SK-N-SH (cell line): ENCODE results near the gene EPB41L4A.

Experiments used
- MEF2A ChIP-seq: IDR thresholded peaks from 2 replicates; pipeline ENCODE4 v1.4.0; 2012; ENCODE audit warnings: low read depth, borderline replicate concordance
- POLR2AphosphoS5 ChIP-seq: IDR thresholded peaks from 2 replicates; pipeline ENCODE4 v1.6.1; 2012; ENCODE audit warnings: low read depth, low read length
- TF ChIP-seq, protein P1 (sequence below): fragments of 200-600 bp; sonication (generic); IDR thresholded peaks from 2 replicates; pipeline ENCODE4 v1.6.1; 2017; ENCODE audit warnings: antibody characterized with exemption, mild to moderate bottlenecking, moderate library complexity
- TF ChIP-seq, protein P2 (sequence below): IDR thresholded peaks from 2 replicates; pipeline ENCODE4 v1.6.1; 2012; ENCODE audit warnings: mild to moderate bottlenecking, low read depth, low read length, moderate library complexity

DNA sequence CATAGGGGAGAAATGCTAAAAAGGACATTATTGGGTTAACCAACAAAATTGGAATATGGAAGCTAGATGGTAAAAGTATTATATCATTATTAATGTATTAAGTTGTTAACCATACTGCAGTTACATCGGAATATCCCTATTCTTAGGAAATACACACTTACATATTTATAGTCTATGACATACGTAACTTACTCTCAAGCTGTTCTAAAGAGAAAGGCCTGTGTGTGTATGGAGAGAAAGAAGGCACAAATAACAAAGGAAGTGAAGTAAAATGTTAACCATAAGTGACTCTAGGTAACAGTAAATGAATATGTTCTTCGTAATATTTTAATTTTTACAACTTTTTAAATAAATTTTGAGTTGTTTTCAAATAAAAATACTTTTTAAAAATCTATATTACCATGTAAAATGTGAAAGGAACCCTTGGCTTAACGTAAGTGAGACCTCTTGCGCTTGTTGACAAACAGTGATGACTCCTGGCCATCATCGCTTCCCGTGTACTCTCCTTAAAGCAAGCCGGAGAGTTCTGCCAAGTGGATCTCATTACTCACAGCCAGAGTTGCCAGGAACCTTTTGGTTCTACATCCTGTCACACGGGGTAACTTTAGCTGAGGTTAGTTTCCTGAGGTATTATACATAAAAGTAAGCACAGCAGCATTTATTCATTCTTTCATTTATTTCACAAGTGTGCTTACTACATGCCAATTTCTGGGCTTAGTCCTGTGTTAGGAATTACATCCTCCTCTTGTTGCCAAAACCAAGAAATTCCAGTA, 165.4 kb downstream of the EPB41L4A start:
- TF ChIP-seq, protein P1, sequence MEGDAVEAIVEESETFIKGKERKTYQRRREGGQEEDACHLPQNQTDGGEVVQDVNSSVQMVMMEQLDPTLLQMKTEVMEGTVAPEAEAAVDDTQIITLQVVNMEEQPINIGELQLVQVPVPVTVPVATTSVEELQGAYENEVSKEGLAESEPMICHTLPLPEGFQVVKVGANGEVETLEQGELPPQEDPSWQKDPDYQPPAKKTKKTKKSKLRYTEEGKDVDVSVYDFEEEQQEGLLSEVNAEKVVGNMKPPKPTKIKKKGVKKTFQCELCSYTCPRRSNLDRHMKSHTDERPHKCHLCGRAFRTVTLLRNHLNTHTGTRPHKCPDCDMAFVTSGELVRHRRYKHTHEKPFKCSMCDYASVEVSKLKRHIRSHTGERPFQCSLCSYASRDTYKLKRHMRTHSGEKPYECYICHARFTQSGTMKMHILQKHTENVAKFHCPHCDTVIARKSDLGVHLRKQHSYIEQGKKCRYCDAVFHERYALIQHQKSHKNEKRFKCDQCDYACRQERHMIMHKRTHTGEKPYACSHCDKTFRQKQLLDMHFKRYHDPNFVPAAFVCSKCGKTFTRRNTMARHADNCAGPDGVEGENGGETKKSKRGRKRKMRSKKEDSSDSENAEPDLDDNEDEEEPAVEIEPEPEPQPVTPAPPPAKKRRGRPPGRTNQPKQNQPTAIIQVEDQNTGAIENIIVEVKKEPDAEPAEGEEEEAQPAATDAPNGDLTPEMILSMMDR: no peak
- no peak for TF ChIP-seq POLR2AphosphoS5
- no peak for TF ChIP-seq MEF2A
- TF ChIP-seq, protein P2, sequence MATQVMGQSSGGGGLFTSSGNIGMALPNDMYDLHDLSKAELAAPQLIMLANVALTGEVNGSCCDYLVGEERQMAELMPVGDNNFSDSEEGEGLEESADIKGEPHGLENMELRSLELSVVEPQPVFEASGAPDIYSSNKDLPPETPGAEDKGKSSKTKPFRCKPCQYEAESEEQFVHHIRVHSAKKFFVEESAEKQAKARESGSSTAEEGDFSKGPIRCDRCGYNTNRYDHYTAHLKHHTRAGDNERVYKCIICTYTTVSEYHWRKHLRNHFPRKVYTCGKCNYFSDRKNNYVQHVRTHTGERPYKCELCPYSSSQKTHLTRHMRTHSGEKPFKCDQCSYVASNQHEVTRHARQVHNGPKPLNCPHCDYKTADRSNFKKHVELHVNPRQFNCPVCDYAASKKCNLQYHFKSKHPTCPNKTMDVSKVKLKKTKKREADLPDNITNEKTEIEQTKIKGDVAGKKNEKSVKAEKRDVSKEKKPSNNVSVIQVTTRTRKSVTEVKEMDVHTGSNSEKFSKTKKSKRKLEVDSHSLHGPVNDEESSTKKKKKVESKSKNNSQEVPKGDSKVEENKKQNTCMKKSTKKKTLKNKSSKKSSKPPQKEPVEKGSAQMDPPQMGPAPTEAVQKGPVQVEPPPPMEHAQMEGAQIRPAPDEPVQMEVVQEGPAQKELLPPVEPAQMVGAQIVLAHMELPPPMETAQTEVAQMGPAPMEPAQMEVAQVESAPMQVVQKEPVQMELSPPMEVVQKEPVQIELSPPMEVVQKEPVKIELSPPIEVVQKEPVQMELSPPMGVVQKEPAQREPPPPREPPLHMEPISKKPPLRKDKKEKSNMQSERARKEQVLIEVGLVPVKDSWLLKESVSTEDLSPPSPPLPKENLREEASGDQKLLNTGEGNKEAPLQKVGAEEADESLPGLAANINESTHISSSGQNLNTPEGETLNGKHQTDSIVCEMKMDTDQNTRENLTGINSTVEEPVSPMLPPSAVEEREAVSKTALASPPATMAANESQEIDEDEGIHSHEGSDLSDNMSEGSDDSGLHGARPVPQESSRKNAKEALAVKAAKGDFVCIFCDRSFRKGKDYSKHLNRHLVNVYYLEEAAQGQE: no peak
